Measurements from ENCODE around the gene POLE3. TPM values are rescaled to one million over a fixed set of nuclear protein-coding genes. Genes with fewer than 3 reads are reported as not detected.

Gene POLE3
- total RNA-seq (32.5 and 35.3 TPM in 2 replicates), polyA plus RNA-seq (35.1 and 36.8 TPM in 2 replicates)

GRCh38 chr9:113410207-113410864, at the start of gene POLE3, which contains the start of gene C9orf43:
TSS of gene POLE3 (minus strand) at chr9:113410675. CDS start at chr9:113410293, 382 bp downstream.
TSS of gene C9orf43 (plus strand) at chr9:113410747. CDS start at chr9:113413494, 2,747 bp downstream.
- no peaks in the 10 kb centered on the region for H3K9me2 ChIP-seq (replicated peaks; ENCODE audit: insufficient read depth)
- H3K4me1 ChIP-seq (ENCODE audit: insufficient read depth): no peaks in the 10 kb centered on the region
- H3K9me3 ChIP-seq (ENCODE audit: low read depth): no peaks in the 10 kb centered on the region
- H3K36me3 ChIP-seq (replicated peaks; ENCODE audit: insufficient read depth, low read depth): no peaks in the 10 kb centered on the region
- peak within 1 kb of the TSS; percentile 99 for H3K4me2 ChIP-seq
- TF ChIP-seq CTCF (IDR thresholded peaks at IDR 0.05; ENCODE audit: poor library complexity): no peak
- no peak for TF ChIP-seq EZH2 (IDR thresholded peaks at IDR 0.05; ENCODE audit: borderline replicate concordance)
- no peak for TF ChIP-seq EZH2phosphoT487 (IDR thresholded peaks at IDR 0.05; ENCODE audit: low read depth, severe bottlenecking, unreplicated experiment)
- no peaks in the 10 kb centered on the region for H4K20me1 ChIP-seq (ENCODE audit: insufficient read depth, poor library complexity, severe bottlenecking)
- peaks cover 18% of the 10 kb centered on the region for H3K79me2 ChIP-seq
- H3K27ac ChIP-seq: peak within 1 kb of the TSS; percentile 97
- no peaks in the 10 kb centered on the region for H3K27me3 ChIP-seq
- peak within 1 kb of the TSS; percentile 82 for H2AFZ ChIP-seq
- peak; percentile 98 for DNase-seq (ENCODE audit: low spot score)
- H3K4me3 ChIP-seq: peak within 1 kb of the TSS; percentile 60
- under 1% methylated on average over 50 of the region's 61 CpGs for WGBS (ENCODE audit: low lambda C conversion rate, missing lambda C conversion rate)

- no peaks in the 10 kb centered on the region for H3K27me3 ChIP-seq
- peak overlapping the region; percentile 86 for H3K27ac ChIP-seq
- no peaks in the 10 kb centered on the region for H4K20me1 ChIP-seq (ENCODE audit: insufficient read depth, poor library complexity, severe bottlenecking)
- H3K4me1 ChIP-seq (ENCODE audit: insufficient read depth): peaks cover 27% of the 10 kb centered on the region
- TF ChIP-seq EZH2 (IDR thresholded peaks at IDR 0.05; ENCODE audit: borderline replicate concordance): no peak
- H3K4me2 ChIP-seq: peak overlapping the region; percentile 18
- H3K9me3 ChIP-seq (ENCODE audit: low read depth): no peaks in the 10 kb centered on the region
- no peaks in the 10 kb centered on the region for H3K9me2 ChIP-seq (replicated peaks; ENCODE audit: insufficient read depth)
- no peak overlapping the region for H3K4me3 ChIP-seq
- no peaks in the 10 kb centered on the region for H3K36me3 ChIP-seq (replicated peaks; ENCODE audit: insufficient read depth, low read depth)
- H3K79me2 ChIP-seq: no peaks in the 10 kb centered on the region
- H2AFZ ChIP-seq: no peak overlapping the region
- DNase-seq (ENCODE audit: low spot score): no peak
- WGBS (ENCODE audit: low lambda C conversion rate, missing lambda C conversion rate): 84% methylated on average over 2 of the region's 2 CpGs
Observed at GRCh38 chr9:113456235-113456634, 45.8 kb upstream of the POLE3 start.

GRCh38 chr9:113454914-113455761, 44.7 kb upstream of the POLE3 start:
- Histone ChIP-seq H3K79me2 (no peaks in the 10 kb centered on the region), H3K36me3 (replicated peaks; ENCODE audit: insufficient read depth, low read depth) (no peaks in the 10 kb centered on the region), H3K4me3 (no peak overlapping the region), H3K4me2 (peak overlapping the region; percentile 18), H3K27me3 (no peaks in the 10 kb centered on the region), H3K4me1 (ENCODE audit: insufficient read depth) (peaks cover 27% of the 10 kb centered on the region), H2AFZ (peak overlapping the region; percentile 11), H3K9me3 (ENCODE audit: low read depth) (no peaks in the 10 kb centered on the region), H3K27ac (peak overlapping the region; percentile 86), H3K9me2 (replicated peaks; ENCODE audit: insufficient read depth) (no peaks in the 10 kb centered on the region), H4K20me1 (ENCODE audit: insufficient read depth, poor library complexity, severe bottlenecking) (no peaks in the 10 kb centered on the region)
- WGBS (ENCODE audit: low lambda C conversion rate, missing lambda C conversion rate): 24% methylated on average over 5 of the region's 5 CpGs
- peak; percentile 85 for DNase-seq (ENCODE audit: low spot score)
- TF ChIP-seq CTCF (IDR thresholded peaks at IDR 0.05; ENCODE audit: poor library complexity) (no peak), EZH2 (IDR thresholded peaks at IDR 0.05; ENCODE audit: borderline replicate concordance) (no peak), EZH2phosphoT487 (IDR thresholded peaks at IDR 0.05; ENCODE audit: low read depth, severe bottlenecking, unreplicated experiment) (no peak)
